Measurements from ENCODE around the gene SGIP1.

GRCh38 chr1:66733348-66734017 is 199.5 kb downstream of the SGIP1 start:
- TF ChIP-seq EZH2 (IDR thresholded peaks at IDR 0.05; ENCODE audit: borderline replicate concordance) (no peak), CTCF (IDR thresholded peaks at IDR 0.05; ENCODE audit: poor library complexity) (no peak), EZH2phosphoT487 (IDR thresholded peaks at IDR 0.05; ENCODE audit: low read depth, severe bottlenecking, unreplicated experiment) (no peak)

All from hepatocyte (in vitro differentiated cells).